ENCODE data around the gene ZNF624.

- no peak for TF ChIP-seq POLR2A (IDR thresholded peaks at IDR 0.05)
- peak; percentile 48 to 85 (median 76) for TF ChIP-seq CTCF (IDR thresholded peaks at IDR 0.05)
Measured at GRCh38 chr17:16584273-16584995, 69.2 kb downstream of the ZNF624 start.
